GM12891 (cell line): Measurements from ENCODE around the gene PI4KB.

ENCODE experiments used
- POLR2A ChIP-seq: IDR thresholded peaks from 2 replicates; pipeline ENCODE4 v1.6.1; 2011; ENCODE audit warnings: low read depth, low read length, control low read depth
- POLR2AphosphoS5 ChIP-seq: IDR thresholded peaks from 2 replicates; pipeline ENCODE4 v1.6.1; 2011; ENCODE audit warnings: low read depth, low read length, control low read depth
- TAF1 ChIP-seq: IDR thresholded peaks from 2 replicates; pipeline ENCODE4 v1.6.1; 2011; ENCODE audit warnings: low read depth, low read length, control low read depth

GRCh38 chr1:151312826-151313225 lies 14.4 kb downstream of the PI4KB start:
- TF ChIP-seq TAF1 (no peak), POLR2AphosphoS5 (no peak), POLR2A (no peak)
